Measurements from ENCODE around the gene MPHOSPH9.

GRCh38 chr12:123150744-123151456 is 82.0 kb downstream of the MPHOSPH9 start, which contains the start of gene PITPNM2:
- TF ChIP-seq, protein P1, sequence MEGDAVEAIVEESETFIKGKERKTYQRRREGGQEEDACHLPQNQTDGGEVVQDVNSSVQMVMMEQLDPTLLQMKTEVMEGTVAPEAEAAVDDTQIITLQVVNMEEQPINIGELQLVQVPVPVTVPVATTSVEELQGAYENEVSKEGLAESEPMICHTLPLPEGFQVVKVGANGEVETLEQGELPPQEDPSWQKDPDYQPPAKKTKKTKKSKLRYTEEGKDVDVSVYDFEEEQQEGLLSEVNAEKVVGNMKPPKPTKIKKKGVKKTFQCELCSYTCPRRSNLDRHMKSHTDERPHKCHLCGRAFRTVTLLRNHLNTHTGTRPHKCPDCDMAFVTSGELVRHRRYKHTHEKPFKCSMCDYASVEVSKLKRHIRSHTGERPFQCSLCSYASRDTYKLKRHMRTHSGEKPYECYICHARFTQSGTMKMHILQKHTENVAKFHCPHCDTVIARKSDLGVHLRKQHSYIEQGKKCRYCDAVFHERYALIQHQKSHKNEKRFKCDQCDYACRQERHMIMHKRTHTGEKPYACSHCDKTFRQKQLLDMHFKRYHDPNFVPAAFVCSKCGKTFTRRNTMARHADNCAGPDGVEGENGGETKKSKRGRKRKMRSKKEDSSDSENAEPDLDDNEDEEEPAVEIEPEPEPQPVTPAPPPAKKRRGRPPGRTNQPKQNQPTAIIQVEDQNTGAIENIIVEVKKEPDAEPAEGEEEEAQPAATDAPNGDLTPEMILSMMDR (IDR thresholded peaks at IDR 0.05) = peak in 4 of 6 experiments; percentile 3 to 52 (median 44)
- no peak for TF ChIP-seq POLR2A (IDR thresholded peaks at IDR 0.05)
